GM12892 (cell line): ENCODE measurements around the gene TMEM41B.

Experiments used
- POLR2A ChIP-seq: IDR thresholded peaks from 2 replicates; pipeline ENCODE4 v1.6.1; 2011; ENCODE audit warnings: low read depth, low read length, control low read depth
- POLR2AphosphoS5 ChIP-seq: IDR thresholded peaks from 2 replicates; pipeline ENCODE4 v1.6.1; 2011; ENCODE audit warnings: low read depth, low read length, control low read depth
- TAF1 ChIP-seq: IDR thresholded peaks from 2 replicates; pipeline ENCODE4 v1.6.1; 2011; ENCODE audit warnings: low read depth, mild to moderate bottlenecking, control low read depth, low read length, borderline replicate concordance

- TF ChIP-seq POLR2AphosphoS5 (no peak), POLR2A (no peak), TAF1 (no peak)
Observed at GRCh38 chr11:9276571-9276970, 37.8 kb downstream of the TMEM41B start.
